ENCODE data around the gene DARS2. TPM values are rescaled to one million over a fixed set of nuclear protein-coding genes. Genes with fewer than 3 reads are reported as not detected.

DARS2 gene
- polyA plus RNA-seq, 3 donors, result 3.2 to 8.2 (median 6.2) TPM

DNA sequence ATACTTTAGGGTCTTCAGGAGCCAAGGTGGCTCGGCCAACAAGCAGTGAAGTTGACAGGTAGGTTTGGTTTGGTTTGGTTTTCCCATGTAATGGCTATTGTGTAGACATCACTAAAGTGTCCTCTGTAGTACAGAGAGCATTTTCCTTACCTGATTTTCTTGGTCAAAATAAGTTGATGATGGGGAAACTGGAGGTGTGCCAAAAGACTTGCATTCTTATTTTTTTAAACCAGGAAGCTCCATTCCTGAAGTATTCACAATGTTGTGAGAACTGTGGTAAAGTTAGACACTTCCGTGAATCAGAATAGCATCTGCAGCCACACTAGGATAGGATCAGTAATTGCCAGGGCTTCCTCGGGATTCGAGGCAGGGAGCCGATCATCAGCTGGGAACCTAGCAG, 46.6 kb downstream of the DARS2 start:
- Histone ChIP-seq H3K4me2 (replicated peaks; ENCODE audit: extremely low read depth, low read length, poor library complexity, severe bottlenecking) (no peak overlapping the region), H2AFZ (ENCODE audit: insufficient read depth, low read depth, low read length, poor library complexity, severe bottlenecking) (no peak overlapping the region), H3K4me3 (replicated peaks in 1 of 3; ENCODE audit: low read depth in 2 of 3, low read length in 3 of 3) (no peak overlapping the region), H3K27ac (ENCODE audit: low read depth in 1 of 2, low read length in 2 of 2) (no peak overlapping the region), H3K27me3 (ENCODE audit: control insufficient read depth in 2 of 2, insufficient read depth in 2 of 2, low read length in 2 of 2) (no peaks in the 10 kb centered on the region), H3K9me3 (replicated peaks in 1 of 2; ENCODE audit: control insufficient read depth in 1 of 2, insufficient read depth in 1 of 2, low read length in 2 of 2) (no peaks in the 10 kb centered on the region), H3K9ac (ENCODE audit: insufficient read depth, low read length, poor library complexity, severe bottlenecking) (no peak overlapping the region), H3K79me2 (ENCODE audit: insufficient read depth, low read length) (peaks cover 17% of the 10 kb centered on the region), H3K36me3 (replicated peaks in 1 of 2; ENCODE audit: control insufficient read depth in 1 of 2, insufficient read depth in 2 of 2, low read length in 2 of 2) (peaks cover 16 to 49% of the 10 kb centered on the region in 2 donors), H4K20me1 (ENCODE audit: insufficient read depth, low read length) (no peaks in the 10 kb centered on the region), H3K4me1 (ENCODE audit: control insufficient read depth in 1 of 2, insufficient read depth in 2 of 2, low read length in 2 of 2) (peaks cover 15 to 23% of the 10 kb centered on the region in 2 donors)
- Mint-ChIP-seq H3K4me3 (no peak overlapping the region), H3K27me3 (ENCODE audit: low read depth in 3 of 3) (peaks cover 0 to 2% (median 0%) of the 10 kb centered on the region in 3 donors), H3K4me1 (peaks cover 38% of the 10 kb centered on the region), H3K36me3 (peaks cover 36 to 38% of the 10 kb centered on the region in 2 donors), H3K27ac (peak overlapping the region in 2 of 7 donors; percentile 2 to 18), H3K9me3 (peaks cover 0 to 9% (median 0%) of the 10 kb centered on the region in 7 donors)
- WGBS (ENCODE audit: insufficient coverage), result 57% methylated on average over 1 of the region's 5 CpGs
- intact Hi-C loops (cut with micrococcal nuclease), result no loop called here
- TF ChIP-seq, protein P1, sequence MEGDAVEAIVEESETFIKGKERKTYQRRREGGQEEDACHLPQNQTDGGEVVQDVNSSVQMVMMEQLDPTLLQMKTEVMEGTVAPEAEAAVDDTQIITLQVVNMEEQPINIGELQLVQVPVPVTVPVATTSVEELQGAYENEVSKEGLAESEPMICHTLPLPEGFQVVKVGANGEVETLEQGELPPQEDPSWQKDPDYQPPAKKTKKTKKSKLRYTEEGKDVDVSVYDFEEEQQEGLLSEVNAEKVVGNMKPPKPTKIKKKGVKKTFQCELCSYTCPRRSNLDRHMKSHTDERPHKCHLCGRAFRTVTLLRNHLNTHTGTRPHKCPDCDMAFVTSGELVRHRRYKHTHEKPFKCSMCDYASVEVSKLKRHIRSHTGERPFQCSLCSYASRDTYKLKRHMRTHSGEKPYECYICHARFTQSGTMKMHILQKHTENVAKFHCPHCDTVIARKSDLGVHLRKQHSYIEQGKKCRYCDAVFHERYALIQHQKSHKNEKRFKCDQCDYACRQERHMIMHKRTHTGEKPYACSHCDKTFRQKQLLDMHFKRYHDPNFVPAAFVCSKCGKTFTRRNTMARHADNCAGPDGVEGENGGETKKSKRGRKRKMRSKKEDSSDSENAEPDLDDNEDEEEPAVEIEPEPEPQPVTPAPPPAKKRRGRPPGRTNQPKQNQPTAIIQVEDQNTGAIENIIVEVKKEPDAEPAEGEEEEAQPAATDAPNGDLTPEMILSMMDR (IDR thresholded peaks at IDR 0.05), result no peak
- no peak for DNase-seq

GRCh38 chr1:173871500-173871899, 47.0 kb downstream of the DARS2 start:
- Mint-ChIP-seq H3K36me3 (peaks cover 36 to 42% of the 10 kb centered on the region in 2 donors), H3K9me3 (peaks cover 0 to 9% (median 0%) of the 10 kb centered on the region in 7 donors), H3K27me3 (ENCODE audit: low read depth in 3 of 3) (peaks cover 0 to 2% (median 0%) of the 10 kb centered on the region in 3 donors), H3K27ac (no peak overlapping the region), H3K4me3 (no peak overlapping the region), H3K4me1 (peaks cover 34% of the 10 kb centered on the region)
- H3K4me3 ChIP-seq (replicated peaks in 1 of 3; ENCODE audit: low read depth in 2 of 3, low read length in 3 of 3), result no peak overlapping the region
- no peaks in the 10 kb centered on the region for H3K9me3 ChIP-seq (replicated peaks in 1 of 2; ENCODE audit: control insufficient read depth in 1 of 2, insufficient read depth in 1 of 2, low read length in 2 of 2)
- TF ChIP-seq, protein P1 (IDR thresholded peaks at IDR 0.05), result no peak
- H3K36me3 ChIP-seq (replicated peaks in 1 of 2; ENCODE audit: control insufficient read depth in 1 of 2, insufficient read depth in 2 of 2, low read length in 2 of 2), result peaks cover 17 to 49% of the 10 kb centered on the region in 2 donors
- no peaks in the 10 kb centered on the region for H4K20me1 ChIP-seq (ENCODE audit: insufficient read depth, low read length)
- intact Hi-C loops (cut with micrococcal nuclease), result no loop called here
- H3K79me2 ChIP-seq (ENCODE audit: insufficient read depth, low read length), result peaks cover 12% of the 10 kb centered on the region
- peaks cover 12 to 19% of the 10 kb centered on the region in 2 donors for H3K4me1 ChIP-seq (ENCODE audit: control insufficient read depth in 1 of 2, insufficient read depth in 2 of 2, low read length in 2 of 2)
- H3K9ac ChIP-seq (ENCODE audit: insufficient read depth, low read length, poor library complexity, severe bottlenecking), result no peak overlapping the region
- no peak overlapping the region for H3K4me2 ChIP-seq (replicated peaks; ENCODE audit: extremely low read depth, low read length, poor library complexity, severe bottlenecking)
- no peaks in the 10 kb centered on the region for H3K27me3 ChIP-seq (ENCODE audit: control insufficient read depth in 2 of 2, insufficient read depth in 2 of 2, low read length in 2 of 2)
- no peak overlapping the region for H3K27ac ChIP-seq (ENCODE audit: low read depth in 1 of 2, low read length in 2 of 2)
- WGBS (ENCODE audit: insufficient coverage), result no CpG with 5 or more reads among the region's 2 CpGs
- no peak overlapping the region for H2AFZ ChIP-seq (ENCODE audit: insufficient read depth, low read depth, low read length, poor library complexity, severe bottlenecking)
- no peak for DNase-seq

Measured in CD14-positive monocyte (primary cell).